ENCODE data around the gene FGA. TPM values are rescaled to one million over a fixed set of nuclear protein-coding genes. Genes with fewer than 3 reads are reported as not detected.

Gene FGA
- polyA plus RNA-seq, 1 of the 3 experiments (the other 2 are of a cell fraction), result not detected

- Histone ChIP-seq H3K9ac (no peak overlapping the region), H4K20me1 (ENCODE audit: insufficient read depth) (no peaks in the 10 kb centered on the region), H3K27me3 (ENCODE audit: insufficient read depth) (peaks cover 9% of the 10 kb centered on the region; the same call in 1 of the 2 replicates), H3F3A (replicated peaks; ENCODE audit: insufficient read depth) (no peaks in the 10 kb centered on the region), H3K4me3 (ENCODE audit: low read depth in 2 of 2, low read length in 1 of 2) (no peak overlapping the region), H3K27ac (ENCODE audit: low read depth in 2 of 2, low read length in 1 of 2) (no peak overlapping the region), H3K4me1 (ENCODE audit: control insufficient read depth in 1 of 2, insufficient read depth in 2 of 2, low read depth in 1 of 2, low read length in 1 of 2) (no peaks in the 10 kb centered on the region), H3K79me2 (ENCODE audit: insufficient read depth) (no peaks in the 10 kb centered on the region), H3K4me2 (no peak overlapping the region), H3K9me2 (no peaks in the 10 kb centered on the region), H2AFZ (ENCODE audit: low read depth) (no peak overlapping the region; the same call in 1 of the 2 replicates), H3K9me3 (no peaks in the 10 kb centered on the region), H3K36me3 (replicated peaks in 1 of 2; ENCODE audit: control insufficient read depth in 1 of 2, insufficient read depth in 2 of 2, low read length in 1 of 2) (no peaks in the 10 kb centered on the region)
- 3% methylated on average over 1 of the region's 1 CpG for WGBS (ENCODE audit: low lambda C conversion rate)
- ChIA-PET CTCF (interaction anchor here (0.9 to 2.3 kb wide), 3 partner anchors 16 to 43 kb away, joined by 3 to 8 read pairs (median 5); no protein-coding TSS in a partner anchor), POLR2A (no interaction called here)
- TF ChIP-seq RFX5 (IDR thresholded peaks at IDR 0.05; ENCODE audit: low read length) (no peak), CHD2 (IDR thresholded peaks at IDR 0.05; ENCODE audit: low read length, partially characterized antibody) (no peak), GABPA (IDR thresholded peaks at IDR 0.05; ENCODE audit: low read depth) (no peak), GATA2 (CRISPR knock-in tag; IDR thresholded peaks at IDR 0.05) (no peak), CTCF (IDR thresholded peaks at IDR 0.05) (no peak), IRF3 (IDR thresholded peaks at IDR 0.05; ENCODE audit: low read depth, low read length) (no peak)
- DNase-seq, result no peak
These were observed 12.0 kb upstream of the FGA start for GRCh38 chr4:154602404-154603020.

GRCh38 chr4:154597798-154598774 is 7.5 kb upstream of the FGA start:
- peaks cover 15% of the 10 kb centered on the region; the same call in 1 of the 2 replicates for H3K27me3 ChIP-seq (ENCODE audit: insufficient read depth)
- no peak overlapping the region for H3K4me2 ChIP-seq
- ChIA-PET POLR2A (no interaction called here), CTCF (interaction anchor here (0.9 to 1.0 kb wide), 2 partner anchors 21 to 46 kb away, joined by 3 to 5 read pairs; no protein-coding TSS in a partner anchor)
- TF ChIP-seq GATA2 (CRISPR knock-in tag; IDR thresholded peaks at IDR 0.05) (no peak), FOXM1 (IDR thresholded peaks at IDR 0.05; ENCODE audit: low read depth) (no peak), TEAD4 (IDR thresholded peaks at IDR 0.05; ENCODE audit: borderline replicate concordance, insufficient read depth) (no peak), RXRA (IDR thresholded peaks at IDR 0.05; ENCODE audit: borderline replicate concordance, low read depth) (no peak), NRF1 (IDR thresholded peaks at IDR 0.05; ENCODE audit: low read depth, low read length) (no peak), YY1 (IDR thresholded peaks at IDR 0.05; ENCODE audit: low read depth) (no peak), CHD2 (IDR thresholded peaks at IDR 0.05; ENCODE audit: low read length, partially characterized antibody) (no peak), FOSL2 (IDR thresholded peaks at IDR 0.05; ENCODE audit: borderline replicate concordance, low read depth) (no peak), TAF1 (IDR thresholded peaks at IDR 0.05; ENCODE audit: borderline replicate concordance, low read depth, low read length) (no peak), RAD21 (IDR thresholded peaks at IDR 0.05; ENCODE audit: low read length) (no peak), MXI1 (IDR thresholded peaks at IDR 0.05; ENCODE audit: low read depth, low read length) (no peak), ELF1 (IDR thresholded peaks at IDR 0.05) (no peak), ZBTB33 (IDR thresholded peaks at IDR 0.05; ENCODE audit: borderline replicate concordance, low read depth) (no peak), RFX5 (IDR thresholded peaks at IDR 0.05; ENCODE audit: low read length) (no peak), POLR2AphosphoS5 (IDR thresholded peaks at IDR 0.05; ENCODE audit: low read depth, low read length) (no peak)
- H3K9me2 ChIP-seq, result no peaks in the 10 kb centered on the region
- no peaks in the 10 kb centered on the region for H3K79me2 ChIP-seq (ENCODE audit: insufficient read depth)
- no peak overlapping the region for H3K9ac ChIP-seq
- H3K4me3 ChIP-seq (ENCODE audit: low read depth in 2 of 2, low read length in 1 of 2), result no peak overlapping the region
- no peak overlapping the region for H2AFZ ChIP-seq (ENCODE audit: low read depth)
- WGBS (ENCODE audit: low lambda C conversion rate), result 4% methylated on average over 7 of the region's 7 CpGs
- no peak for DNase-seq
- no peaks in the 10 kb centered on the region for H3K4me1 ChIP-seq (ENCODE audit: control insufficient read depth in 1 of 2, insufficient read depth in 2 of 2, low read depth in 1 of 2, low read length in 1 of 2)
- H3F3A ChIP-seq (replicated peaks; ENCODE audit: insufficient read depth), result no peaks in the 10 kb centered on the region
- H3K27ac ChIP-seq (ENCODE audit: low read depth in 2 of 2, low read length in 1 of 2), result no peak overlapping the region
- H4K20me1 ChIP-seq (ENCODE audit: insufficient read depth), result no peaks in the 10 kb centered on the region
- H3K9me3 ChIP-seq, result no peaks in the 10 kb centered on the region
- no peaks in the 10 kb centered on the region for H3K36me3 ChIP-seq (replicated peaks in 1 of 2; ENCODE audit: control insufficient read depth in 1 of 2, insufficient read depth in 2 of 2, low read length in 1 of 2)
